ENCODE measurements around the gene DBH.

GRCh38 chr9:133641396-133641655 is 5.2 kb downstream of the DBH start:
- no peak for TF ChIP-seq CTCF (IDR thresholded peaks at IDR 0.05)
- no peak for TF ChIP-seq POLR2A (IDR thresholded peaks at IDR 0.05)

All from sigmoid colon (tissue), 3 donors.